Hindlimb muscle (tissue), 1 donor: ENCODE data around the gene CAMK1D. TPM values are rescaled to one million over a fixed set of nuclear protein-coding genes. Genes with fewer than 3 reads are reported as not detected.
"Not testable (repeated sequence)": the region's sequence is repeated elsewhere in the genome, so short reads cannot be mapped to it uniquely, and the experiment has no call there.

Source experiments
- DNase-seq: peaks from one replicate; pipeline ENCODE4 v3.0.0-alpha.2; 2013
- polyA plus RNA-seq: library from polyadenylated mRNA; unstranded; fragments of 120-200 nt; gene quantifications from one replicate; pipeline ENCODE4 v1.2.1, GENCODE V29; 2013; ENCODE audit not compliant: insufficient read length

Gene CAMK1D
- 2.9 TPM for polyA plus RNA-seq

GRCh38 chr10:12348870-12349628 lies at the start of gene CAMK1D:
CAMK1D (plus strand) TSS chr10:12349547.
- peak; percentile 65 for DNase-seq

GRCh38 chr10:12301036-12301435 lies 48.3 kb upstream of the CAMK1D start:
- DNase-seq: not testable (repeated sequence)

- DNase-seq: no peak
Measured at GRCh38 chr10:12308057-12308456, 41.3 kb upstream of the CAMK1D start.

GRCh38 chr10:12308736-12309375 lies 40.5 kb upstream of the CAMK1D start:
- DNase-seq: no peak

GRCh38 chr10:12309783-12310182 lies 39.6 kb upstream of the CAMK1D start:
- not testable (repeated sequence) for DNase-seq

- DNase-seq: no peak
Measured at GRCh38 chr10:12314836-12315235, 34.5 kb upstream of the CAMK1D start.

GRCh38 chr10:12319076-12319475 lies 30.3 kb upstream of the CAMK1D start:
- DNase-seq: no peak

- DNase-seq: no peak
Measured at GRCh38 chr10:12320892-12321291, 28.5 kb upstream of the CAMK1D start.

- DNase-seq: no peak
Measured at GRCh38 chr10:12321641-12322040, 27.7 kb upstream of the CAMK1D start.

GRCh38 chr10:12322583-12323131 lies 26.7 kb upstream of the CAMK1D start:
- DNase-seq: no peak

GRCh38 chr10:12324530-12324929 lies 24.8 kb upstream of the CAMK1D start:
- DNase-seq: no peak

- no peak for DNase-seq
Measured at GRCh38 chr10:12327074-12327473, 22.3 kb upstream of the CAMK1D start.

- DNase-seq: no peak
Measured at GRCh38 chr10:12327476-12327875, 21.9 kb upstream of the CAMK1D start.

- DNase-seq: not testable (repeated sequence)
Measured at GRCh38 chr10:12328312-12328711, 21.0 kb upstream of the CAMK1D start.

GRCh38 chr10:12332572-12333379 lies 16.6 kb upstream of the CAMK1D start:
- DNase-seq: no peak

- no peak for DNase-seq
Measured at GRCh38 chr10:12333380-12334185, 15.8 kb upstream of the CAMK1D start.

GRCh38 chr10:12334186-12334530 lies 15.2 kb upstream of the CAMK1D start:
- DNase-seq: no peak

GRCh38 chr10:12335169-12335568 lies 14.2 kb upstream of the CAMK1D start:
- not testable (repeated sequence) for DNase-seq

GRCh38 chr10:12337453-12338372 lies 11.6 kb upstream of the CAMK1D start:
- no peak for DNase-seq

- DNase-seq: no peak
Measured at GRCh38 chr10:12338981-12339380, 10.4 kb upstream of the CAMK1D start.

GRCh38 chr10:12340371-12340770 lies 9.0 kb upstream of the CAMK1D start:
- no peak for DNase-seq
